ENCODE data around the gene DTNBP1. TPM values are rescaled to one million over a fixed set of nuclear protein-coding genes. Genes with fewer than 3 reads are reported as not detected.

Gene DTNBP1
- total RNA-seq, 1 donor from 2014 or later, result 19.4 TPM

GRCh38 chr6:15577550-15578171, 85.2 kb downstream of the DTNBP1 start:
- Mint-ChIP-seq H3K27me3 (ENCODE audit: low read depth) (no peaks in the 10 kb centered on the region), H3K9me3 (peaks cover 5% of the 10 kb centered on the region), H3K4me3 (no peak overlapping the region), H3K4me1 (peaks cover 34% of the 10 kb centered on the region), H3K36me3 (peaks cover 2% of the 10 kb centered on the region), H3K27ac (no peak overlapping the region)
- no peak for DNase-seq (ENCODE audit: low spot score in 2 of 2, unreplicated experiment in 2 of 2)
- TF ChIP-seq, protein P1, sequence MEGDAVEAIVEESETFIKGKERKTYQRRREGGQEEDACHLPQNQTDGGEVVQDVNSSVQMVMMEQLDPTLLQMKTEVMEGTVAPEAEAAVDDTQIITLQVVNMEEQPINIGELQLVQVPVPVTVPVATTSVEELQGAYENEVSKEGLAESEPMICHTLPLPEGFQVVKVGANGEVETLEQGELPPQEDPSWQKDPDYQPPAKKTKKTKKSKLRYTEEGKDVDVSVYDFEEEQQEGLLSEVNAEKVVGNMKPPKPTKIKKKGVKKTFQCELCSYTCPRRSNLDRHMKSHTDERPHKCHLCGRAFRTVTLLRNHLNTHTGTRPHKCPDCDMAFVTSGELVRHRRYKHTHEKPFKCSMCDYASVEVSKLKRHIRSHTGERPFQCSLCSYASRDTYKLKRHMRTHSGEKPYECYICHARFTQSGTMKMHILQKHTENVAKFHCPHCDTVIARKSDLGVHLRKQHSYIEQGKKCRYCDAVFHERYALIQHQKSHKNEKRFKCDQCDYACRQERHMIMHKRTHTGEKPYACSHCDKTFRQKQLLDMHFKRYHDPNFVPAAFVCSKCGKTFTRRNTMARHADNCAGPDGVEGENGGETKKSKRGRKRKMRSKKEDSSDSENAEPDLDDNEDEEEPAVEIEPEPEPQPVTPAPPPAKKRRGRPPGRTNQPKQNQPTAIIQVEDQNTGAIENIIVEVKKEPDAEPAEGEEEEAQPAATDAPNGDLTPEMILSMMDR (IDR thresholded peaks at IDR 0.05; ENCODE audit: unreplicated experiment), result no peak

DNA sequence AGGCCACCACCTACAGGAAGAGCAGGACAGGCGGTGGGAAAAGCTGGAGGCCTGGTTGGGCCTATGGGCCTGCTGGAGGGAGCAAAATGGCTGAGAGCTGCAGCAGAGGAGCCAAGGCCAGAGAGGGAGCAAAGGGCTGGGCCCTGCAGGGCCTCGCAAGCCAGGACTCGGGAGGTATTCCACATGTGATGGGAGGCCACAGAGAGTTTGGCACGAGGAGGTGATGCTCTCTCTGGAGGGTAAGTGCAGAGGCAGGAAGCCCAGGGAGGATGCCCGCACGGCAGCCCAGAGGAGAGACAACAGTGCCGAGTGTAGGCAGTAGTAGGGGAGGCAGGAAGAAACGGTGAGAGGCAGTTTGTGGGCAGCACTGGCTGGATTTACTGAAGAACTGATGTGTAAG, 85.7 kb downstream of the DTNBP1 start:
- TF ChIP-seq, protein P1 (IDR thresholded peaks at IDR 0.05; ENCODE audit: unreplicated experiment), result no peak
- Mint-ChIP-seq H3K9me3 (peaks cover 5% of the 10 kb centered on the region), H3K27ac (no peak overlapping the region), H3K36me3 (peaks cover 2% of the 10 kb centered on the region), H3K4me1 (peaks cover 34% of the 10 kb centered on the region), H3K27me3 (ENCODE audit: low read depth) (no peaks in the 10 kb centered on the region), H3K4me3 (no peak overlapping the region)
- DNase-seq (ENCODE audit: low spot score in 2 of 2, unreplicated experiment in 2 of 2), result no peak

DNA sequence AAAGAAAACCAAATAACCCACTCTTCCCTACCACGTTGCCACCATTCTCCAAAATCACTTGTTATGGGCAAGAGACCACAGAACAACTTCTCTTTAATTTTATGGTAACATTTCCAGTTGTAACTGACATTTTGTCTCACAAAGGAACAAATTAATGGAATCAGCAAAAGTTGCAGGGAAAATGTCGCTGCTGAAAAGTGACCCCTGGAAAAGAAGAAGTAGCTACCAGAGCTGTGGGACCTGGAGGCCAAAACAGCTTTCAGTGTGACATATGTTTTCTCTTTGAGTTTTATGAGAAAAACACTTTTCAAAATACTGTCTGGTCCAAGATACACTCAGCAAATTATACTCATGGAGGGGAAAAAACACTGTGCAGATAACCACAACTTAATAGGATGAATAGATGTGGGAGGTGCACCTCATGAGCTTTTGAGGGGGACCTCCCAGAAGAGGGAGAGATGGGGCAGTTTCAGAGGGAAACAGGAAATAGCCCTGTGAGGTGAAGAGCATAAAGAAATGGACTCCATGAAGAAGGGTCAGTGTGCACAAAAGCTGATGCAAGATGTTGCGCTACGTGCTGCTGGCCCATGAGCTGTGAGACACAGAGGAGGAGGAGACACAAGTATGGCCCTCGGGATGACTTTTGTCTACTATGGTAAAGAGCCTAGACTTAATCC, 87.3 kb downstream of the DTNBP1 start:
- peaks cover 31% of the 10 kb centered on the region for H3K4me1 Mint-ChIP-seq
- H3K9me3 Mint-ChIP-seq, result peaks cover 14% of the 10 kb centered on the region
- no peak for DNase-seq (ENCODE audit: low spot score in 2 of 2, unreplicated experiment in 2 of 2)
- H3K36me3 Mint-ChIP-seq, result peaks cover 7% of the 10 kb centered on the region
- H3K27ac Mint-ChIP-seq, result peak overlapping the region; percentile 6
- no peaks in the 10 kb centered on the region for H3K27me3 Mint-ChIP-seq (ENCODE audit: low read depth)
- TF ChIP-seq, protein P1 (IDR thresholded peaks at IDR 0.05; ENCODE audit: unreplicated experiment), result no peak
- H3K4me3 Mint-ChIP-seq, result no peak overlapping the region

DNA sequence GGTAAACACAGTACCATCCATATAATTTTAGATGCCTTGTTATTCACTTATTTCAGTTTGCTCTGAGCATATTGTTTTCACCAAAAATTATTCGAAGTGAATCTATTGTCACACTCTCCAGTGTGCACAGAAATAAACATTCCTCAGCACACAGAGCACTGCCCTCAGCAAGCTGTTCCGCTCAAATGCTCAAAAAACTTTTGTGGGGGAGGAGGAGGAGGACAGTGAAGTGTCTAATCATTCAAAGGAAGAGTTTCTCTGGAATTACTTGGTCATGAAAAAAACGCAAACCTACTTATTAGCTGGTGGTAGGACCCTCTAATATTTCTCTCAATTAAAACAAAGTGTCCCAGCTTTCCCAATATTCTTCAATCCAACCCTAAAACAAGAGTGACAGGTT, 88.3 kb downstream of the DTNBP1 start:
- peaks cover 14% of the 10 kb centered on the region for H3K9me3 Mint-ChIP-seq
- H3K27me3 Mint-ChIP-seq (ENCODE audit: low read depth), result no peaks in the 10 kb centered on the region
- no peak for DNase-seq (ENCODE audit: low spot score in 2 of 2, unreplicated experiment in 2 of 2)
- H3K27ac Mint-ChIP-seq, result peak overlapping the region; percentile 26
- peaks cover 7% of the 10 kb centered on the region for H3K36me3 Mint-ChIP-seq
- TF ChIP-seq, protein P1 (IDR thresholded peaks at IDR 0.05; ENCODE audit: unreplicated experiment), result no peak
- H3K4me1 Mint-ChIP-seq, result peaks cover 32% of the 10 kb centered on the region
- no peak overlapping the region for H3K4me3 Mint-ChIP-seq

DNA sequence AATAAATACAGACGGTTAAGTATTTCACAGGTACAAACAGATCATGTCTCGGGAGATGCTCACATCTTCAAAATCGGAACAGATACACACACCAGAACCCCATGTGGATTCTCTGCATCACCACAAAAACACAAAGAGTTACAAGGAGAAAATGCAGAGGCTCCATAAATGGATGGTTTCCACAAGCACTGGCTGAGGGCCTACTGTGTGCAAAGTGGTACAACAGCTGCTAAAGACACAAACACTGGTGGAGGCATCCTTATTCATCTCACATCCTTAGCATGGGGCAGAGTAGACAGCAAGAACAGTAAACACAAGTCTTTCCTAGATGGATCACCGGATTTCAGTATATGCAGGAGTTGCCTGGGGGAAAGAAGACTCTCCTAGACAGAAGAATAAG, 88.8 kb downstream of the DTNBP1 start:
- no peak overlapping the region for H3K4me3 Mint-ChIP-seq
- H3K27ac Mint-ChIP-seq, result no peak overlapping the region
- H3K4me1 Mint-ChIP-seq, result peaks cover 35% of the 10 kb centered on the region
- H3K27me3 Mint-ChIP-seq (ENCODE audit: low read depth), result no peaks in the 10 kb centered on the region
- peaks cover 5% of the 10 kb centered on the region for H3K36me3 Mint-ChIP-seq
- H3K9me3 Mint-ChIP-seq, result peaks cover 11% of the 10 kb centered on the region
- DNase-seq (ENCODE audit: low spot score in 2 of 2, unreplicated experiment in 2 of 2), result no peak
- TF ChIP-seq, protein P1 (IDR thresholded peaks at IDR 0.05; ENCODE audit: unreplicated experiment), result no peak
